Urinary bladder (tissue), 4 donors: ENCODE measurements around the gene TFPT. TPM values are rescaled to one million over a fixed set of nuclear protein-coding genes. Genes with fewer than 3 reads are reported as not detected.
A peak's percentile ranks its signal among the peaks of the same experiment; 100 is the strongest.
"Not testable (repeated sequence)": the region's sequence is repeated elsewhere in the genome, so short reads cannot be mapped to it uniquely, and the experiment has no call there.

ENCODE experiments used
- DNase-seq: peaks from one replicate; pipeline ENCODE4 v3.0.0-alpha.2; 2015; ENCODE audit errors: extremely low spot score
- H3K27ac ChIP-seq: one replicate; pipeline ENCODE4 v1.5.1; 2013; ENCODE audit warnings: low read depth, mild to moderate bottlenecking, moderate library complexity
- H3K36me3 ChIP-seq: one replicate; pipeline ENCODE4 v1.6.1; 2013; ENCODE audit warnings: mild to moderate bottlenecking, moderate library complexity; ENCODE audit not compliant: insufficient read depth
- H3K4me1 ChIP-seq: one replicate; pipeline ENCODE4 v1.6.1; 2013; ENCODE audit warnings: mild to moderate bottlenecking, moderate library complexity; ENCODE audit not compliant: insufficient read depth
- H3K4me3 ChIP-seq: one replicate; pipeline ENCODE4 v1.5.1; 2013; ENCODE audit warnings: low read depth, low read length
- WGBS: extraction: QIAGEN DNeasy Blood & Tissue Kit; methylation state at CpG from one replicate; pipeline ENCODE4 v1.1.7; 2013; 5-methylcytosine and 5-hydroxymethylcytosine counted together
- polyA plus RNA-seq: library from polyadenylated mRNA; stranded (reverse); fragments of 200-250 nt; gene quantifications from one replicate; pipeline ENCODE4 v1.2.3, GENCODE V29; 2013
- total RNA-seq: library from RNA; depleted of rRNA; stranded (reverse); fragments of >200 nt; gene quantifications from one replicate; pipeline ENCODE4 v1.2.3, GENCODE V29; 2014
- donor health status: healthy with polysubstance abuse.
- donor health status: healthy.

Gene TFPT
- total and polyA plus RNA-seq, 2 donors = 4.0 to 22.8 TPM

DNA sequence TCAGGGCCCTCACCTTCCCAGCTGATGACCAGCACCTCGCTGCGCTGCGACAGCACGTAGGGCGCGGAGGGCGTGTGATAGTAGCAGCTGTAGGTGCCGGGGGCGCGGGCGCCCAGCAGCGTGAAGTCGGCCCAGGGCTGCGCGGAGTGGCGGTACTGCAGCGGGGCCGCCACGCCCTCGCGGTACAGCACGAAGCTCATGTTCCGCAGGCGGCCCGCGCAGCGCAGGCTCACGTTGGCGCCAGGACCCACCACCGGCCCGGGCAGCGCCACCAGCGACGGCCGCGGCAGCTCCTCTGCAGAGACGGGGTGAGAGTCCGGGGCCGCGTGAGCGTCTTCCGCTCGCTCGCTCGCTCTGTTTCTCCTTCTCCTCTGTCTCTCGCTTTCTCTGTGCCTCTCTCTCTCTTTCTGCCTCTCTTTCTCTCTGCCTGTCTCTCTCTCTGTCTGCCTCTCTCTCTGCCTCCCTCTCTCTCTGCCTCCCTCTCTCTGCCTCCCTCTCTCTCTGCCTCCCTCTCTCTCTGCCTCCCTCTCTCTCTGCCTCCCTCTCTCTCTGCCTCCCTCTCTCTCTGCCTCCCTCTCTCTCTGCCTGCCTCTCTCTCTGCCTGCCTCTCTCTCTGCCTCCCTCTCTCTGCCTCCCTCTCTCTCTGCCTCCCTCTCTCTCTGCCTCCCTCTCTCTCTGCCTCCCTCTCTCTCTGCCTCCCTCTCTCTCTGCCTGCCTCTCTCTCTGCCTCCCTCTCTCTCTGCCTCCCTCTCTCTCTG is 19.4 kb downstream of the TFPT start:
- WGBS = under 1% methylated on average over 46 of the region's 46 CpGs
- H3K4me1 ChIP-seq, DNase-seq, H3K36me3 ChIP-seq, H3K27ac ChIP-seq: not testable (repeated sequence)
- H3K4me3 ChIP-seq = peak overlapping the region; percentile 20

GRCh38 chr19:54095136-54095858 is 20.2 kb downstream of the TFPT start:
- H3K27ac ChIP-seq = no peak overlapping the region
- H3K4me1 ChIP-seq = no peaks in the 10 kb centered on the region
- peak overlapping the region; percentile 20 for H3K4me3 ChIP-seq
- WGBS = 66% methylated on average over 22 of the region's 22 CpGs
- DNase-seq = no peak
- no peaks in the 10 kb centered on the region for H3K36me3 ChIP-seq

- WGBS = 83% methylated on average over 17 of the region's 17 CpGs
- H3K4me1 ChIP-seq = no peaks in the 10 kb centered on the region
- no peak overlapping the region for H3K4me3 ChIP-seq
- no peak overlapping the region for H3K27ac ChIP-seq
- H3K36me3 ChIP-seq = no peaks in the 10 kb centered on the region
- no peak for DNase-seq
These were observed 20.9 kb downstream of the TFPT start for GRCh38 chr19:54094426-54095000.

- no peaks in the 10 kb centered on the region for H3K36me3 ChIP-seq
- H3K27ac ChIP-seq = no peak overlapping the region
- H3K4me1 ChIP-seq = no peaks in the 10 kb centered on the region
- WGBS = 60% methylated on average over 3 of the region's 3 CpGs
- no peak for DNase-seq
- no peak overlapping the region for H3K4me3 ChIP-seq
These were observed 31.0 kb downstream of the TFPT start for GRCh38 chr19:54084410-54084809.

- no peak within 1 kb of the TSS for H3K27ac ChIP-seq
- no peaks in the 10 kb centered on the region for H3K36me3 ChIP-seq
- H3K4me3 ChIP-seq = no peak within 1 kb of the TSS
- H3K4me1 ChIP-seq = no peaks in the 10 kb centered on the region
- WGBS = 83% methylated on average over 7 of the region's 7 CpGs
- no peak for DNase-seq
These were observed 34.4 kb downstream of the TFPT start, which contains the start of gene TARM1 for GRCh38 chr19:54081032-54081431. TARM1 (minus strand) TSS chr19:54081365; CDS start chr19:54081340, 25 bp downstream.

DNA sequence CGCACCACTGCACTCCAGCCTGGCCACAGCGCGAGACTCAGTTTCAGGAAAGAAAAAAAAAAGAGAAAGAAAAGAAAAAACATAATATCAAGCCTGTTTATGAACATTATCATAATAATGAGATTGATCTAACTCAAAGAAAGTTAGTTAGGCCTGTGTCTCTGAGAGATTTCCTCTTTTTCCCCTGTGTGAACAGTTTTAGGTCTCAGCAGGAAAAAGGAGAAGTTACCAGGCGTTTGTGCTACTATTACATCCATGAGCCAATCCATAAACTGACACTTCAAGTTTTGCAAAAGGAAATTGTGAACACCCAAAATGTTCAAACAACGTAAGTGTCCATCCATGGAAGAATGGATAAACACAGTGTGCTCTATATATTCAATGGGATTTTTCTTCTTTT is 38.1 kb downstream of the TFPT start:
- Histone ChIP-seq H3K36me3 (no peaks in the 10 kb centered on the region), H3K27ac (no peak overlapping the region), H3K4me1 (no peaks in the 10 kb centered on the region), H3K4me3 (no peak overlapping the region)
- WGBS = 84% methylated on average over 5 of the region's 5 CpGs
- no peak for DNase-seq

DNA sequence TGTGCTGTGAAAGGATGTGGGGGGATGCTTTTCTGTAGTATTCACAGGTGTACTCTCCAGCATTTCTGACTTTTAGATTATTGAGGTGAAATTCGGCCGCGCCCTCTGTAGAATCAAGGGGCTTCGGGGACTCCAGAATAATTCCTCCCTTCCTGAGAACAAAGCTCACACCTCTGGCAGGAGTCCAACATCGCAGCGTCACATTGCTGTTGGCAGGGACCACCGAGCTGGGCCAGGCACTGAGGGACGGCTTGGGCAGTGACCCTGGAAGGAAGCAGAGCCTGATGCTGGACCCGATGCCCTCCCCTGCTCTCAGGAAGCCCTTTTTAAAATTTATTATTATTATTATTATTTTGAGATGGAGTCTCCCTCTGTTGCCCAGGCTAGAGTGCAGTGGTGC is 40.6 kb downstream of the TFPT start:
- DNase-seq = no peak
- Histone ChIP-seq H3K27ac (no peak overlapping the region), H3K4me3 (no peak overlapping the region), H3K4me1 (no peaks in the 10 kb centered on the region), H3K36me3 (no peaks in the 10 kb centered on the region)
- WGBS = 75% methylated on average over 9 of the region's 9 CpGs

DNA sequence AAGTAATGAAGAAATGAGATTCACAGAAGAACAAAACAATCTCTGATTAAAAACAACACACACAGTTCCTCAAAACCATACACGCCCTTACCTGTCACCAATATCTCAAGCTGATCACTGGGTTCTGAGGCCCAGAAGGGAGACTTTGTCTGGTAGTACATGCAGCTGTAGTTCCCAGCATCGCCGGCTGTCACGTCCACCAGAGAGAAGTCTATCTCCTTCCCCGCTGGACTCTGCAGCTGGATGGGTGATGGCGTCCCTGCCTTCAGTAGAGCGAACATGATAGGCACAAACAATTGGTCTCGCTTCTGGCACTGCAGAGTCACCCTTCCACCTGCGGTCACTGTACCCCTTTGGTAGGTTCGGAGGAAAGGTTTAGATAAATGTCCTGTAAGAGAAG is 41.6 kb downstream of the TFPT start:
- H3K4me3 ChIP-seq = no peak overlapping the region
- no peak for DNase-seq
- WGBS = 85% methylated on average over 10 of the region's 10 CpGs
- H3K27ac ChIP-seq = no peak overlapping the region
- no peaks in the 10 kb centered on the region for H3K36me3 ChIP-seq
- no peaks in the 10 kb centered on the region for H3K4me1 ChIP-seq

GRCh38 chr19:54069470-54069869 is 46.0 kb downstream of the TFPT start:
- no peak overlapping the region for H3K27ac ChIP-seq
- no peak overlapping the region for H3K4me3 ChIP-seq
- no peaks in the 10 kb centered on the region for H3K4me1 ChIP-seq
- DNase-seq = no peak
- WGBS = 60% methylated on average over 5 of the region's 5 CpGs
- no peaks in the 10 kb centered on the region for H3K36me3 ChIP-seq

DNA sequence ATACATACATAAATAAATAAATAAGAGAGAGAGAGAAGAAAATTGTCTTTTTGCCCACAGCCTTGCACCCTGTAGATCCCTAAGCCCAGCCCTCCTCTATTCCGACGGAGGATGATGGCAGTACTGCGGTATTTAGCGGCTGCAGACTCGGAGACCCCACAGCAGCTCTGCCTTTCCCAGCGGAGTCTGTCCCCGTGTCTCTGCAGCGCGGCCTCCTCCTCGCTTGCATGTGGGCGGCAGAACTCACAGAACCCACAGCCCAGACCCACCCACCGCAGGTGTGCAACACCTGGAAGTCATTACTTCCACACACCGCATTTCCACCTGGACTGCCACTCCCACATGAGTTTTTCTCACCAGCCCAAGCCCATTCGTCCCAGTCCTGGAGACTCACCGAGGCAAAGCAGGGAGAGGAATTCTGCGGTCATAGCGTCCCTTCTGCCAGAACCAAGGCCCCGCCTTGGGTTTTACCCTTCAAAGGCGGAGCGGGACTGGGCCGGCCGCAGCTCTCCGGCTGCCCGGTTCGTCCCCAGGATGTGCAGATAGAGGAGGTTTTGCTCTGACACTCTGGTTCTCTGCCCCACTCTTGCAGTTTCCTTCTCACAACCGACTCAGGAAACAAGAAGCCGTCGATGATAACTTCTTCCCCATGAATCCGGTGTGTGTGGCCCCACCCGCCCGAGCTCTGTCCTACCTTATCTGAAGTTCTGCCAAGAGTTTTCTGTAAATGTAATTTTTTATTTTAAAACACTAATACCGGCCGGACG is 51.9 kb downstream of the TFPT start, which contains the start of gene VSTM1:
Gene VSTM1, minus strand, starts transcription at position 548 of the 767 bp plus-strand sequence. Its CDS starts 120 bp downstream, at position 428.
- no peak within 1 kb of the TSS for H3K27ac ChIP-seq
- H3K36me3 ChIP-seq = no peaks in the 10 kb centered on the region
- no peaks in the 10 kb centered on the region for H3K4me1 ChIP-seq
- H3K4me3 ChIP-seq = no peak within 1 kb of the TSS
- no peak for DNase-seq
- 74% methylated on average over 34 of the region's 34 CpGs for WGBS

DNA sequence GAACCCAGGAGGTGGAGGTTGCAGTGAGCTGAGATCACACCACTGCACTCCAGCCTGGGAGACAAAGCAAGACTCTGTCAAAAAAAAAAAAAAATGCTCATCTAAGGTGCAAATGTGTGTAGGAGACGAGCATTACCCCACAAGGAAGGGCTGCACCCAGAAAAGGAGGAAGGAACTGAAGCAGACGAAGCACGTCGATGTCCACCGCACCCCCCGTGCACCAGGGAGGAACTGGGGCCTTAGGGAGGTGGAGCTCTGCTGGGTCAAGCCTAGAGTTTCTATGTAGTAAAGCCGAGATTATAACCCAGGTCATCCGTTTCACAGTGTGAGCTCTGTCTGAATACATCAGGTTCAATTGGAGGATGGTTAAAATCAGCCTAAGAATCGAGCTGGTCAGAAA is 52.8 kb downstream of the TFPT start:
- H3K27ac ChIP-seq = no peak overlapping the region
- H3K4me1 ChIP-seq = no peaks in the 10 kb centered on the region
- no peak for DNase-seq
- no peaks in the 10 kb centered on the region for H3K36me3 ChIP-seq
- 70% methylated on average over 9 of the region's 9 CpGs for WGBS
- H3K4me3 ChIP-seq = no peak overlapping the region
